ENCODE data around the gene FBXO39.
"Not testable (repeated sequence)": the region's sequence is repeated elsewhere in the genome, so short reads cannot be mapped to it uniquely, and the experiment has no call there.

Gene FBXO39

DNA sequence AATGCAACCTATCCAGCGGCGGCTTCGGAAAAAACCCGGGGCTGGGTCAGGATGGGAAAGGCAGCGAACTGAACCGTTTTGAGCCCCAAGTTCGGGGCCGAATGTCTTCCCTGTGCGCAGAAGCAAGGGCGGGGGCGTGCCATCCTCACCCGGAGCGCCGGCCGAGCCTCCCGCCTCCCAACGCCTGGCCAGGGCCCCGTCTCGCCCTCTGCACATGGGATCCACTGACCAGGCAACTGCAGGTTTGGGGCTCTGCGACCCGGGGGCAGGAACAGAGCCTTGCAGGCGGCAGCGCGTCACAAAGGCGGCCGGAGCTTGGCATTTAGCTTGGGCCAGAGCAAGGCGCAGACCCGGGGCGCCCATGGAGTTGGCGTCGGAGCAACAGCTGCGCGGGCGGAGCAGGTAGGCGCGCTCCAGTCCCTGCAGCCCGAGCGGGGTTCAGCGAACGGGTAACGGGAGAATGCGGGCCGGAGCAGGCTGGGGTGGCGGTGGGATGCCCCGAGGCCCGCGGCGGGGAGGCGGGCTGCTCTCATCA is at the start of gene FBXO39:
Gene FBXO39 (plus strand): TSS at position 345 of the 535 bp plus-strand sequence. CDS start 3,654 bp downstream, outside the sequence.
- DNase-seq, result no peak

DNA sequence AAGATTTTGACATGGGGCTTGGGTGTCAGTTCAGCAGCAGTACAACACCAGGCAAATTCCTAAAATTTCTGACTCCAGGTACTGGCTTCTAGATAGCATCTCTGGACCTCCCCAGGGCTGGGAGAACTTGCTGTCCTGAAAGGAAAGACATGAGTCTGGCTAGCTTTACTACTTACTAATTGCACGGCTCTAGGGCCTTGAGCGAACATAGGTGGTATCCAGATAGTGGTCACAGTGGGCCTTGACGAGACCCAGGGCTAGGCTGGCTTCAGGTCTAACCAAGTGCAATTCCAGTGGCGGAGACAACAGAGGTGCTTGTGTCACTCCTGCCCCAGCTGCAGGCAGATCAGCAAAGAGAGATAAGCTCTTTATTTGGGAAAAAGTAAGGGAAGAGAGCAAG is 46.5 kb upstream of the FBXO39 start:
- DNase-seq, result no peak

DNA sequence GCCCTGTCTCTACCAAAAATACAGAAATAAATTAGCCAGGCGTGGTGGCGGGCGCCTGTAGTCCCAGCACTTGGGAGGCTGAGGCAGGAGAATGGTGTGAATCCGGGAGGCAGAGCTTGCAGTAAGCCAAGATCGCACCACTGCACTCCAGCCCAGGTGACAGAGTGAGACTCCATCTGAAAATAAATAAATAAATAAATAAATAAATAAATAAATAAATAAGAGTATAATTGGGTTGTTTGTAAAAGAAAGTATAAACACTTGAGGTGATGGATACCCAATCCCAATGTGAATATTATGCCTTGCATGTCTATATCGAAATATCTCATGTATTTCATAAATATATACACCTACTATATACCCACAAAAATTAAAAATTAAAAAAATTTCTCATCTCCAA is 29.4 kb upstream of the FBXO39 start:
- DNase-seq, result not testable (repeated sequence)

DNA sequence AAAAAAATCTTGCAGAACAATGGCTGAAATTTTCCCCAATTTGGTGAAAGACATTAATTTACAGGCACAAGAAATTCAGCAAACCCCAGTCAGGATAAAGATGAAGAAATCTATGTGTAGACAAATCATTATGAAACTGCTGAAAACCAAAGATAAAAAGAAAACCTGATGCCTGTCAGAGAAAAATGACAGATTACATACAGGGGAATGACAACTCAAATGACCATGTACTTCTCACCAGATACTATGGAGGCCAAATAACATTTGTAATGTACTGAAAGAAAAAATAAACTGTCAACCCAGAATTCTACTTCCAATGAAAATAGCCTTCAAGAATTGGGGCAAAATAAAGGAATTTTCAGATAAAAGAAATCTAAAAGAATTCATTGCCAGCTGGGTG is 27.4 kb upstream of the FBXO39 start:
- DNase-seq, result no peak

DNA sequence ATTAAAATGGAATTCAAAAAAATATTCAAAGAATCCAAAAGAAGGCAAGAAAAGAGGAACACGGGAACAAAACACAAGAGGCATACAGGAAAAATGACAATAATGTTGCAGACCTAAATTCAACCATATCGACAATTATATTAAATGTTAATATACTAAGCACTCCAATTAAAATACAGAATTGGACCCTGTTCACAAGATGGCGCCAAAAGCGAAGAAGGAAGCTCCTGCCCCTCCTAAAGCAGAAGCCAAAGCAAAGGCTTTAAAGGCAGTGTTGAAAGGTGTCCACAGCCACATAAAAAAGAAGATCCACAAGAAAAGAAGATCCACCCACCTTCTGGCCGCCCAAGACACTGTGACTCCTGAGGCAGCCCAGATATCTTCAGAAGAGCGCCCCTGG is 26.5 kb upstream of the FBXO39 start:
- no peak for DNase-seq

DNA sequence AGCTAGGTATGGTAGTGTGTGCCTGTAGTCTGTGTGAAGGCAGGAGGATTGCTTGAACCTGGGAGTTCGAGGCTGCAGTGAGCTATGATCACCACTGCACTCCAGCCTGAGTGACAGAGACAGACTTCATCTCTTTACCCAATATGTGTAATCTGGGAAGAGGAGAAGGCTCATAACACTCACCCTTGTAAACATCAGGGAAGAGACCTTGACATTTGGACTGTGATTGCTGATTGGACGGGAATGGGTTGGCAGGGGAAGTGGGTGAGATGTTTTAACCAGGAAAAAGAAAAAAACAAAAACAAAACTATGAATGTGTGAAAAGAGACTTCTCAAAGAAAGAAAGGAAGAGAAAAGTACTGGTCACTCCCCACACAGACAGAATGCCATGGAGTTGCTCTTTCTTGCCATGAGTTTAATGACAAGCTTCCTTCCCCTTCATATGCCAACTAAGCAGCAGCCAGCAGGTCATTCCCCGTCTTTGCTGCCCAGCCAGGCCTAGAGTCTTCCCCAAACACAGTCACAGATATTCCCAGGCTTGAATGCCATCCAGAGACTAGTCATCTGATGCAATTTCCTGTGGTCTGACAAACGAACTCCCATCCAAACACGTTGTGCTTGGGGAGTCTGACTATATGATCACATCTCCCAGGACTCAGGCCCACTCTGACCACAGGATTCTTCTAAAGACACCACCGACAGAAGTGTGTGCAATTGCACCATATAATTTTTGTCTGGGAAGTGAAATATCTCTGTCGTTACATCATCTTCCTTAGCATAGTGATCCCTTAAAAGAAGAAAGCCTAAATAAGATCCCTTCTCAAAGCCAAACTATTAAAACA is 23.7 kb upstream of the FBXO39 start:
- peak; percentile 72 for DNase-seq

DNA sequence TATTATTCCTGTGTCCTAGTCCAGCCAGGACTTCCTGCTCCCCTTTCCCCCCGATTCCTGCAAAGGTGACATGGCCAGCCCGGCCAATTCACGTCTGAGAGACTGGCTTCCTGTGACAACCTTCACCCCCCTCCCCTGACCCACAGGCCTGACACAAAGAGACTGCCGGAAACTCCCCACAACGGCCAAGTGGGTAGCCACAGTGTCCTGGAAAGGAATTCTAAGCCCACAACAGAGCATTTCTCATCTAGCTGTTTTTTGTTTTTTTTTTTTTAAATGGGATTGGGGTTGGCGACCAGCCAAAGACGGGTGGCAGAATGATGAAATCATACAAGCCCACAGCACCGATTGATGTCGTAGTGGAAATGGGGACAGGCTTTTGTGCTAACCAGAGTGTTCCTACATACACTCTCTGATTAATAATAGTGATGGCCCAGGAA is 23.0 kb upstream of the FBXO39 start:
- peak; percentile 80 for DNase-seq

DNA sequence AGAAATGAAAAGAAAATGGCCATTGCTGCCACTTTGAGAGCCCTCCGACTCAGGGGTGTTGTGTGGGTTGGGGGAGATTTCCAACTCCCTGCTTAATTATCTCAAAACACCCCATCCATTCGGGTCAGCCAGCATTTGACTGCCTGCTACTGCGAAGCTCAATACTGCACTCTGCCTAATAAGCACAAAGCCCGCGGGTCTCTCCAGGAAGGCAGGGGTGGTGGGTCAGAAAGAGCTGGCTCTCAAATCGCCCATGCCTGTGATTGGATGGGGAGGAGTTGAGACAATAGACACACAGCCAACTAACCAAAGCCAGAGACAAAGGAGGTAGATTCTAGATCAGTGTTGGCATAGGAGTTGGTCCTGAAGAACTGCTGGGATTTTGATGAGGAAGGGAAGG is 22.5 kb upstream of the FBXO39 start:
- DNase-seq, result no peak

DNA sequence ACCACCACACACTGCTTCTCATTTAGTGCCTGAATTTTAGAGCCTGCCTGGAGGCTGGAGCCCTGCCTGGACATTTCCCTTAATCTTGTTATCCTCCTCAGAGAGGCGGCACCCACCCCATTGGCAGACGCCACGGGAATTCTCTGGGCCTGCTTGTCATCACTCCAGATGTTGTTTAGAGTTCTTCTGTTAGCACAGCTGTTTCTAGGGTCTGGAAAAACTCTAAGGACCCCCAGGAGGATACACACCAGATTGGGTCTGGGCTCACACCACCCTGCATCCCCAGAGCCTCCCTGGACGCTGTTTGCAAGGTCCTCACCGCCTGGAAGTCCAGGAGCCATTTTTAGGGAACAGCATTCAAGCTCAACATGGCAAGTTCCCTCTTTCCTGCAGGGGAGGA is 20.7 kb upstream of the FBXO39 start:
- DNase-seq, result no peak

DNA sequence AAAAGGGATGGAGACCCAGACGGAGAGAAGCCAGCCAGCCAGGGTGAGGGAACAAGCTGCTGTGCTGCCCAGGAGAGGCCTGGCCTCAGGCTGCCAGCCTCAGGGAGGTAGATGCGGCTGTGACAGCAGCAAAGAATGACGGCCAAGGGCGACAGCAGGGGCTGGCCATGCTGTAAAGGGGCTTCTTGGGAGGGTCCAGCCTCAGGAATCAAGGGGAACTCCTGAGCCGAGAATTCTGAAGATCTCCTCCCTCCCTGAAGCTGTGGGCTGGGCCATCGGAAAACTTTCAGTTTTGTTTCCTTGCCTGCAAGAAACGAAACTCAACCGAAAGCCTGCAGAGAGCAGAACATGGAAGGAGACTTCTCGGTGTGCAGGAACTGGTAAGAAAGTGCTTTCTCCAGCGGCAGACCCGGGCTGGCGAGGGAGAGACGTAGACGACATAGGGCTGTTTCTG is 20.3 kb upstream of the FBXO39 start, which contains the start of gene XAF1:
Gene XAF1 (plus strand): TSS at position 316 of the 454 bp plus-strand sequence. CDS start 33 bp downstream, at position 349.
- peak; percentile 46 for DNase-seq

DNA sequence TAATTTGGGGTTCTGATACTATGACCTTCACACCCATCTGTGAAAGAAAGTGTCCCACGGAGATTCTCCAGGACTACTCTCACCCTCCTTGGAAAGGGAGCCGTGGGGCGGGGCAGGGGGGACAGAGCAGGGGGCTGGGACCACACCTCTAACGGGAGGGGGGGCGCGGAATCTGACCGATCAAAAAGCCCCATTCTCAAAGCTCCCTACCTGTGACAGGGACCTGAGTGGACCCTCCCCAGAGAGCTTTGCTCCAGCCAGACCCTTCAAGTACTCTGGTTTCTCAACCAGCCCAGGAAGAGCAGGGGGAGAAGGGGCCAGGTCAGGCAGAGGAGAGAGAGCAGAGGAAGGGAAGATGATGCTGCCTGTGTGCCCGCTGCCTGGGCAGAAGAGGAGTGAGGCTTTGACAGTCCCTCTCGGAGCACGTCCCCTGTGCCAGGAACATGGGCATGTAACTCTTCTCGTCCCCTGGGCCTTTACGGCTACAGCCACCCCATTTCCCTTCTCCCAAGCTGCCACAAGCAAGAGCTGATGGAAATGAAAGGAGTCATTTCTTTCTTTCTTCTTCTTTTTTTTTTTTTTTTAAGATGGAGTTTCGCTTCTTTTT is 19.5 kb upstream of the FBXO39 start:
- DNase-seq, result no peak

DNA sequence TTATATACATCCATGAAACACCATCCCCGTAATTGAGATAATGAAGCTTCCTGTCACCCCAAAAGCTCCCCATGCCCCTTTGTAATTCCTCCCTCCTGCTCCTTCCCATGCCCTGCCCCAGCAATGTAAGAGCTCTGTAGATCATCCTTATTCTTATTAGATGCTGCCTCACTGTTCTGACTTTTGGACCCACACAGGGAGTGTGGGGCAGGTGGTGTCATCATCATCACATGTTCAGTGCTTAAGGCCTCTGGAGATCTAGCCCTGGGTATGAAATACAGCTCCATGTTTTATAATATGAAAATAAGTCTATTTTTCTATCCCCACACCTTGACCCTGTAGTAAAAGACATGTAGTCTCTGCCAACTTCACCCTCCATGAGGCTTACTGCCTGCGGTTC is 18.3 kb upstream of the FBXO39 start:
- DNase-seq, result no peak

DNA sequence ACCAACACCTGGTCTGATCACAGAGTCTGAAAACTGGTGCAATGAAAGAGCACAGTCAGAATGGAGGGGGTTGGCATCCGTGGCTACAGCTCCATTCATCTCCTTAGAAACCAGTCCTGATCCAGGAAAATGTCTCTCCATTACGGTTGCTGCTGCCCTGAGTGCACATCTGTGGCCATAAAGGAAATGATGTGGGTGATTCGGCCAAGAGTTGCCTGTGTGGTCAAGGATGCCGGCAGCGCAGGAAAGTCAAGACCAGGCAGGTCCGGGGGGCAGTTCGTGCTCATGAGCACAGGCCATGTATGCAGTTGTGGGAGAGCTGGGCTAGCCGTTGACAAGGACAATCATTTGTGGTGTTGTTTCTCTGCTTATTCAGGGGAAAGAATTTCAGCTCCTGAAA is 14.2 kb upstream of the FBXO39 start:
- no peak for DNase-seq

DNA sequence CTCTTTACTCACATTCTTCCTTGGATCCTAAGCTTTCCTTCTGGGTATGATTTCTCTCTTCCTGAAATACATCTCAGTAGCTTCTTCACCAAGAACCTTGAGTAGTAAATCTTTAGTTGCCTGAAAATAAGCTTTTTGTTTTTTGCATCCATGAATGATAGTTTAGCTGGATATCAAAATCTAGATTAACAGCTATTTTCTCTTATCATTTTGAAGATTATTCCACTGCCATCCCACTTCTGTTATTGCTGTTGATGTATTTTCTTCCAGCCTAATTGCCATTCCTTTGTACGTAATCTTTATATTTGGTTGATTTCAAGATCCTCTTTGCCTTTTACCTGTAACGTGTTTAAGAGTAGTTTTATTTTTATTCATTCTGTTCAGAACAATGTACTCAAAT is 7.6 kb upstream of the FBXO39 start:
- DNase-seq, result no peak

DNA sequence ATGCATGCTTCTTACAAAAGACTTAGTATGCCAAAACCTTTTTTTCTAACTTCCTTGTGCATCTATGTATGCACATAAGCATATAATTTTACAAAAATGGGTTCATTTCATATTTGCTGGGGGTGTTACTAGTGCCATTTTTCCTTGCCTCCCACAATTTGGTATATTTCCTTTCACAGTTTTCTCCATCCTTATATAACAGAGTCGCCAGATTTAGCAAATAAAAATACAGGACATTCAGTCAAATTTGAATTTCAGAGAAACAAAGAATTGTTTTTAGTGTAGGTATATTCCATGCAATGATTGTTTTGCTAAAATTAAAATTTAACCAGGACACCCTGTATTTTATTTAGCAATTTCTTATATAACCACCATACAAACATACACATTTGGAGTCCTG is 4.0 kb upstream of the FBXO39 start:
- DNase-seq, result no peak

DNA sequence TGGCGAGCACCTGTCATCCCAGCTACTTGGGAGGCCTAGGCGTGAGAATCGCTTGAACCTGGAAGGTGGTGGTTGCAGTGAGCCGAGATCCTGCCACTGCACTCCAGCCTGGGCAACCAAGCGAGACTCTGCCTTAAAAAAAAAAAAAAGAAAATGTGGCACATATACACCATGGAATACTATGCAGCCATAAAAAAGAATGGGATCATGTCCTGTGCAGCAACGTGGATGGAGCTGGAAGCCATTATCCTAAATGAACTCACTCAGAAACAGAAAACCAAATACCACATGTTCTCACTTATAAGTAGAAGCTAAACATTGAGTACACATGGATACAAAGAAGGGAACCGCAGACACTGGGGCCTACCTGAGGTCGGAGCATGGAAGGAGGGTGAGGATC is 1.1 kb upstream of the FBXO39 start:
- DNase-seq, result not testable (repeated sequence)

DNA sequence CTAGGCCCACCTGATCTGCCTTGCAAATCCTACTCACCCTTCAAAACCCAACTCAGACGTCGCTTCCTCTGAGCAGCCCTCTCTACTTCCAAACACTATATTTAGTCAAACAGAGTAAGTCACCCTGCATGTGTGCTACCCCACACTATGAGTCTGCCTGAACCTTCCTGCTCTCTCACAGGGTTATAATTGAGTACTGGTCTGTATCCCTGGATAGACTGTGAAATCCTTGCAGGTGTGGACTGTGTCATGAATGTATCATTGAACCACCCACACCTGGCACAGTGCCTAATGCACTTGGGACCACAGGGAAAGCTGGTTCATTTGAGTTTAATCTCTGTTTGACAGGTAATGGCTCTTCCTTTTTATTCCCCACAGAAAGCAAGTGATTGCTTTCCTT is 3.4 kb downstream of the FBXO39 start:
- DNase-seq, result no peak

DNA sequence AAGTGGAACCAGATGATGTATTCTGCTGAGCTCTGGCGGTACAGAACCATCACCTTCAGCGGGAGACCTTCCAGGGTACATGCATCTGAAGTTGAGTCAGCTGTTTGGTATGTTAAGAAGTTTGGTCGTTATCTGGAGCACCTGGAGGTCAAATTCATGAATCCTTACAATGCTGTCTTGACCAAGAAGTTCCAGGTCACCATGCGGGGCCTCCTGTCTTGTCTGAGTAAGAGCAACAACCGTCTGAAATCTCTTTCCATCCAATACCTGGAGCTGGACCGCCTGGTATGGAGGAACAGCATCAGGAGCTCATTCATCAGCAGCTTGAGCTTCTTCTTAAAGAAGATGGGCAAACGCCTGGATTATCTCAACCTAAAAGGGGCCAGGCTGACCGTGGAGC is 4.0 kb downstream of the FBXO39 start:
- DNase-seq, result no peak

DNA sequence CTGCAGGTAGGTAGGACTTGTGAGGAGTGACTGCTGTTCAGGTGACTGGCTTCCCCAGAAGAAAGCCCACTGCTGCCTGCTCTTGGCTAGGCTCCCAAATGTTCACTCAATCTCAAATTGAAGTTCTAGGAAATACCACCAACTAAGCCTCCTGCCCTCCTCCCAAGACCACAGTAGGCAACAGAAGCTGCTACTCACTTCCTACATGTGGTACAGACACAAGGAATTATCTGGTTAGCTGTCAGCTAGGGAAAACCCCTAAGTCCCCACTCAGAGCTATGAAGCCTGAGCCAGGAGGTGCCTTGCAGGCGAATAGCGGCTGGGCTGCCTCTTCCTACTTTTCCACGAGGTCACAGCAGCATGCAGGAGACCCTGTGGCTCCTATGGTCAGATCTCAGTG is 4.9 kb downstream of the FBXO39 start:
- DNase-seq, result no peak

DNA sequence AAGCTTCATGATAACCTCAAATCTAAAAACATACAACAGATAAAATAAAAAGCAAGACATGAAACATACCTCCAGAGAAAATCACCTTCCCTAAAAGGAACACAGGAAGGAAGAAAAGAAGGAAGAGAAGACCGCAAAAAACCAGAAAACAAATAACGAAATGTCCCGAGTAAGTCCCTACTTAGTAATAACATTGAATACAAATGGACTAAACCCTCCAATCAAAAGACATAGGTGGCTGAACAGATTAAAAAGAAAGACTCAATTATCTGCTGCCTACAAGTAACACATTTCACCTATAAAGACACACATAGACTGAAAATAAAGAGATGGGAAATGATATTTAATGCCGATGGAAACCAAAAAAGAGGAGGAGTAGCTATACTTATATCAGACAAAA is 6.2 kb downstream of the FBXO39 start:
- DNase-seq, result no peak

DNA sequence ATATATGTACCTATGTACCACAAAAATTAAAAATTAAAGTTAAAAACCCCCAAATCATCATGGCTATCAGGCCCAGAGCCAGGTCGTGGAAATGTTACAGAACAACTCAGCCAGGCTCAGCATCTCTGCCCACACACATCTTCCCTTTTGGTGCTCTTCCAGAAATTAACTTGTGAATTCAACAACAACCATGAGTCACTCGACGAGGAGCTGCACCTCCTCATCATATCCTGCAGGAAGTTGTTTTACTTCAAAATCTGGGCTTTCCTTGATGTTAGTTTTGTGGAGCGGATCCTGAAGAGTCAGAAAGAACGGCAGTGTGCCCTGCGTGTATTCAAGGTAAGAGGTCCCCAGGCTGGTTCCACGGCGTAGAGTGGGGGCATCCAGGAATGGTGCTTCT is 10.6 kb downstream of the FBXO39 start:
- no peak for DNase-seq

DNA sequence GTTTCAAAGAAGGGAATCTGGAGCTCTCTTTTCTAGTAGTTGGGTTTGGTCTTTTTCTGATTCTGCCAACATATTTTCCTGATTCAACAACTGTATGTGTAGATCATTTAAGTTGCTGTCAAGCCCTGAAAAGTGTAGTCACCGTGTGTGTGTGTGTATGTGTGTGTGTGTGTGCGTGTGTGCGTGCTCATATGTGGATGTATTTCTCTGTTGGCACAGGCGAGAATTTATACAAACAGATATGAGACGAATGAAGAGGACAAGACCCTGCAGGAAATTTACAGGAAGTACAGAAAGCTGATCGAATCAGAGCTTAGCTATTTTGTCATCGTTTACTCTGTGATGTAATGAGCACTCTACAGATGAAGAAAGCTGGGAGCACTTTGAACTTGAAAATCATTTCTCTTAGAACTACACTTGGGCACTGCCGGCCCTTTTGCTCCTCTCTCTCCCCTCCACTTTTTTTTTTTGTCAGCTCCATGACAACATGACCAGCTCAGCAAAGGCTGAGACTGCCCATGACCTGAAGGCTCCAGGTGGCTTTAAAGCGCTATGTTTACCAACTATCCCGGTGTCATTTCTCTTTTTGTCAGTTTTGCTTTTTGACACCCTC is 11.2 kb downstream of the FBXO39 start:
- DNase-seq, result no peak

DNA sequence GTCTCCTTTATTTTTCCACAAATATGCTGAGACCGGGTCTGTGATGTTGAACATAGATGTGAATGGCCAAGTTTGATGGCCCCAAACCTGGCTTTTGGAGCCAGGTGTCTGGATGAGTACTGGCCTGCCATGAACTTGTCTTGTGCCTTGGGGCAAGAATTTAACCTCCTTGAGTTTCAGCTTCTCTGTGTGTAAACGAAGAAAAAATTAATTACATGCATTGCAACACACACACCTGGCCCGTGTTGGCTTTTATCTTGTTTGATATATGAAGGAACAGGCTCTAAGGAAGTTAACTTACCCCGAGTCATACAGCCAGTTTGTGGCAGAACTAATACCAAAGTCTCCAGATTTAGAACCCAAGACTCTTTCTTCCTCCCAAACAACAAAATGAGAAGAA is 13.1 kb downstream of the FBXO39 start:
- no peak for DNase-seq
